HepG2 (cell line): Measurements from ENCODE around the gene AHNAK. TPM values are rescaled to one million over a fixed set of nuclear protein-coding genes. Genes with fewer than 3 reads are reported as not detected.

Source experiments
- ESRRA ChIP-seq: sonication (generic); formaldehyde crosslinking; IDR thresholded peaks from 2 replicates; pipeline ENCODE4 v1.5.1; 2020; ENCODE audit warnings: mild to moderate bottlenecking, low read depth, missing genetic modification reagents
- KDM2A ChIP-seq: sonication (generic); formaldehyde crosslinking; IDR thresholded peaks from 2 replicates; pipeline ENCODE4 v1.4.0; 2020; ENCODE audit warnings: low read depth, missing genetic modification reagents, borderline replicate concordance
- KDM5B ChIP-seq: sonication (generic); formaldehyde crosslinking; IDR thresholded peaks from 2 replicates; pipeline ENCODE4 v1.4.0; 2020; ENCODE audit warnings: missing genetic modification reagents, mild to moderate bottlenecking, borderline replicate concordance
- KMT2B ChIP-seq: IDR thresholded peaks from 2 replicates; pipeline ENCODE4 v1.6.1; 2016; ENCODE audit warnings: missing genetic modification reagents, missing compliant biosample characterization
- MAFG ChIP-seq: sonication (generic); formaldehyde crosslinking; IDR thresholded peaks from 2 replicates; pipeline ENCODE4 v1.5.1; 2020; ENCODE audit warnings: mild to moderate bottlenecking, missing genetic modification reagents
- MIER3 ChIP-seq: IDR thresholded peaks from 2 replicates; pipeline ENCODE4 v1.6.1; 2016; ENCODE audit warnings: missing compliant biosample characterization, borderline replicate concordance
- PITX1 ChIP-seq: sonication (generic); formaldehyde crosslinking; IDR thresholded peaks from 2 replicates; pipeline ENCODE4 v1.5.1; 2020; ENCODE audit warnings: mild to moderate bottlenecking, missing genetic modification reagents
- RARG ChIP-seq: sonication (generic); formaldehyde crosslinking; IDR thresholded peaks from 2 replicates; pipeline ENCODE4 v1.4.0; 2020; ENCODE audit warnings: low read depth, mild to moderate bottlenecking, missing genetic modification reagents
- SMYD3 ChIP-seq: sonication (generic); formaldehyde crosslinking; IDR thresholded peaks from 2 replicates; pipeline ENCODE4 v1.8.1; 2023; ENCODE audit warnings: mild to moderate bottlenecking, missing genetic modification reagents
- STAG1 ChIP-seq: sonication (generic); formaldehyde crosslinking; IDR thresholded peaks from 2 replicates; pipeline ENCODE4 v1.4.0; 2020; ENCODE audit warnings: missing genetic modification reagents
- TARDBP ChIP-seq: sonication (generic); formaldehyde crosslinking; IDR thresholded peaks from 2 replicates; pipeline ENCODE4 v1.8.0; 2022; ENCODE audit warnings: mild to moderate bottlenecking, missing genetic modification reagents
- ZBTB8A ChIP-seq: sonication (generic); formaldehyde crosslinking; IDR thresholded peaks from 2 replicates; pipeline ENCODE4 v1.4.0; 2020; ENCODE audit warnings: mild to moderate bottlenecking, low read depth, missing genetic modification reagents, borderline replicate concordance
- ZFP82 ChIP-seq: sonication (generic); formaldehyde crosslinking; IDR thresholded peaks from 2 replicates; pipeline ENCODE4 v1.5.1; 2020; ENCODE audit warnings: mild to moderate bottlenecking, missing genetic modification reagents, borderline replicate concordance
- ZMYM3 ChIP-seq: sonication (generic); formaldehyde crosslinking; IDR thresholded peaks from 2 replicates; pipeline ENCODE4 v1.5.1; 2020; ENCODE audit warnings: mild to moderate bottlenecking, missing genetic modification reagents
- ZNF329 ChIP-seq: sonication (generic); formaldehyde crosslinking; IDR thresholded peaks from 2 replicates; pipeline ENCODE4 v1.9.0; 2021; ENCODE audit warnings: low read depth, mild to moderate bottlenecking, missing genetic modification reagents
- ZNF543 ChIP-seq: sonication (generic); formaldehyde crosslinking; IDR thresholded peaks from 2 replicates; pipeline ENCODE4 v1.4.0; 2020; ENCODE audit warnings: mild to moderate bottlenecking, missing genetic modification reagents
- ZNF549 ChIP-seq: sonication (generic); formaldehyde crosslinking; IDR thresholded peaks from 2 replicates; pipeline ENCODE4 v1.5.0; 2020; ENCODE audit warnings: missing genetic modification reagents
- ZNF652 ChIP-seq: IDR thresholded peaks from 2 replicates; pipeline ENCODE4 v1.6.1; 2016; ENCODE audit warnings: low read depth, borderline replicate concordance
- ZNF780A ChIP-seq: sonication (generic); formaldehyde crosslinking; IDR thresholded peaks from 2 replicates; pipeline ENCODE4 v1.8.0; 2022; ENCODE audit warnings: mild to moderate bottlenecking, missing genetic modification reagents, moderate library complexity
- ZNF850 ChIP-seq: sonication (generic); formaldehyde crosslinking; conservative IDR thresholded peaks from 2 replicates; pipeline ENCODE4 v1.9.0; 2021; ENCODE audit warnings: mild to moderate bottlenecking, missing genetic modification reagents
- ZSCAN22 ChIP-seq: sonication (generic); formaldehyde crosslinking; IDR thresholded peaks from 2 replicates; pipeline ENCODE4 v1.4.0; 2020; ENCODE audit warnings: mild to moderate bottlenecking, missing genetic modification reagents
- polyA plus RNA-seq, 8 experiments: library from polyadenylated mRNA; depleted of rRNA in 3 of 8; stranded (reverse) in 7 of 8; unstranded in 1 of 8; fragments of >200 nt; fragmentation: Illumina TruSeq in 4 of 8; extraction: Trizol in 4 of 8; gene quantifications; 2 replicates each; pipeline versions ENCODE4 v1.2.1 to v1.2.3, GENCODE V29; 2011 to 2016; ENCODE audit warnings: low read depth in 4 of 8, missing spikeins in 1 of 8, mixed read lengths in 1 of 8; ENCODE audit not compliant: insufficient read depth in 1 of 8
- total RNA-seq, 5 experiments: library from RNA; depleted of rRNA; stranded (reverse); fragments of >200 nt; fragmentation: Illumina TruSeq; extraction: Trizol; gene quantifications; 2 replicates each; pipeline ENCODE4 v1.2.3, GENCODE V29; 2016; ENCODE audit warnings: low read depth in 1 of 5
- TF ChIP-seq, protein P1 (sequence below): sonication (generic); formaldehyde crosslinking; IDR thresholded peaks from 2 replicates; pipeline ENCODE4 v1.5.0; 2020; ENCODE audit warnings: missing genetic modification reagents
- TF ChIP-seq, protein P2 (sequence below): IDR thresholded peaks from 2 replicates; pipeline ENCODE4 v1.6.1; 2016

The AHNAK gene
- total and polyA plus RNA-seq, 2 of the 13 experiments (the other 11 are each of a cell fraction or from before 2014, with no cell fraction given), result 23.4 to 25.0 TPM

DNA sequence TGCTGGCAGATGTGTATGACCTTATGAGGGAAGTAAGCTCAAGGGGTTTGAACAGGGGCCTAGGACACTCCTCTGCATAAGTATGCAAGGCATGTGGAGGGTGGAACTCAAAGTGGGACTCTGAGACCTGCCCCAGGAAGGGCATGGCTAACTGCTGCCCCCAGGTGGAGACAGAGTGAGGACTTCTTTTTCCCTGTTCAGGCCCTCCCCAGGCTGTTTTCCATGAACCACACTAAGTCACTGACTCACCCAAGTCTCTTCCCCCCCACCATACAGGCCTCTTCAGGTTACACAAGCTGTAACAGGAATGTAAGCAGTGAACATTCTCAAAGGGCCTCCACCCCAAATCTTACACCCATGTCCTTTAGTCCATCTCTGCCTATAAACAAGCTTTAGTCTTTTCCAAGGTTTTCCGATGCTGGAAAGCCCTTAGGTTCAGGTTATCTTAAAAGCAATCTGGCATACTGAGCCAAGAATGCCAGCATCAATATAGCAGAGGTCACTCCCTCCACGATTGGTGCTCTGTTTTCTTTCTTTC is 14.0 kb upstream of the AHNAK start (continued):
- TF ChIP-seq RARG, result no peak
- peak; percentile 93 for TF ChIP-seq STAG1 (CRISPR knock-in tag)
- TF ChIP-seq ZSCAN22, result no peak
- TF ChIP-seq MAFG, result no peak
- TF ChIP-seq ZNF549 (CRISPR knock-in tag), result no peak
- TF ChIP-seq, protein P1, sequence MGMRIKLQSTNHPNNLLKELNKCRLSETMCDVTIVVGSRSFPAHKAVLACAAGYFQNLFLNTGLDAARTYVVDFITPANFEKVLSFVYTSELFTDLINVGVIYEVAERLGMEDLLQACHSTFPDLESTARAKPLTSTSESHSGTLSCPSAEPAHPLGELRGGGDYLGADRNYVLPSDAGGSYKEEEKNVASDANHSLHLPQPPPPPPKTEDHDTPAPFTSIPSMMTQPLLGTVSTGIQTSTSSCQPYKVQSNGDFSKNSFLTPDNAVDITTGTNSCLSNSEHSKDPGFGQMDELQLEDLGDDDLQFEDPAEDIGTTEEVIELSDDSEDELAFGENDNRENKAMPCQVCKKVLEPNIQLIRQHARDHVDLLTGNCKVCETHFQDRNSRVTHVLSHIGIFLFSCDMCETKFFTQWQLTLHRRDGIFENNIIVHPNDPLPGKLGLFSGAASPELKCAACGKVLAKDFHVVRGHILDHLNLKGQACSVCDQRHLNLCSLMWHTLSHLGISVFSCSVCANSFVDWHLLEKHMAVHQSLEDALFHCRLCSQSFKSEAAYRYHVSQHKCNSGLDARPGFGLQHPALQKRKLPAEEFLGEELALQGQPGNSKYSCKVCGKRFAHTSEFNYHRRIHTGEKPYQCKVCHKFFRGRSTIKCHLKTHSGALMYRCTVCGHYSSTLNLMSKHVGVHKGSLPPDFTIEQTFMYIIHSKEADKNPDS, result no peak
- no peak for TF ChIP-seq MIER3 (CRISPR knock-in tag)
- TF ChIP-seq ZNF652, result no peak
- 0 out of 2 replicates have a peak, but pooled peaks have one; percentile 27 for TF ChIP-seq KMT2B (CRISPR knock-in tag)
- no peak for TF ChIP-seq ZNF543 (CRISPR knock-in tag)
- TF ChIP-seq ZNF850, result no peak
- TF ChIP-seq PITX1 (CRISPR knock-in tag), result no peak
- TF ChIP-seq KDM2A (CRISPR knock-in tag), result 0 out of 2 replicates have a peak, but pooled peaks have one; percentile 38
- TF ChIP-seq KDM5B (CRISPR knock-in tag), result no peak
- peak; percentile 52; the same call in 1 of the 2 replicates for TF ChIP-seq TARDBP (CRISPR knock-in tag)
- TF ChIP-seq, protein P2, sequence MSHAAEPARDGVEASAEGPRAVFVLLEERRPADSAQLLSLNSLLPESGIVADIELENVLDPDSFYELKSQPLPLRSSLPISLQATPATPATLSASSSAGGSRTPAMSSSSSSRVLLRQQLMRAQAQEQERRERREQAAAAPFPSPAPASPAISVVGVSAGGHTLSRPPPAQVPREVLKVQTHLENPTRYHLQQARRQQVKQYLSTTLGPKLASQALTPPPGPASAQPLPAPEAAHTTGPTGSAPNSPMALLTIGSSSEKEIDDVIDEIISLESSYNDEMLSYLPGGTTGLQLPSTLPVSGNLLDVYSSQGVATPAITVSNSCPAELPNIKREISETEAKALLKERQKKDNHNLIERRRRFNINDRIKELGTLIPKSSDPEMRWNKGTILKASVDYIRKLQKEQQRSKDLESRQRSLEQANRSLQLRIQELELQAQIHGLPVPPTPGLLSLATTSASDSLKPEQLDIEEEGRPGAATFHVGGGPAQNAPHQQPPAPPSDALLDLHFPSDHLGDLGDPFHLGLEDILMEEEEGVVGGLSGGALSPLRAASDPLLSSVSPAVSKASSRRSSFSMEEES (CRISPR knock-in tag), result peak; percentile 26; the same call in 1 of the 2 replicates
- TF ChIP-seq ESRRA (CRISPR knock-in tag), result no peak
- no peak for TF ChIP-seq SMYD3 (CRISPR knock-in tag)
- TF ChIP-seq ZNF329 (CRISPR knock-in tag), result no peak
- TF ChIP-seq ZNF780A (CRISPR knock-in tag), result no peak
- no peak for TF ChIP-seq ZFP82
- no peak; the same call in 1 of the 2 replicates for TF ChIP-seq ZMYM3 (CRISPR knock-in tag)
- no peak for TF ChIP-seq ZBTB8A (CRISPR knock-in tag)
